ENCODE results near the gene TMEM202.
"Not testable (repeated sequence)": the region's sequence is repeated elsewhere in the genome, so short reads cannot be mapped to it uniquely, and the experiment has no call there.

Gene TMEM202

DNA sequence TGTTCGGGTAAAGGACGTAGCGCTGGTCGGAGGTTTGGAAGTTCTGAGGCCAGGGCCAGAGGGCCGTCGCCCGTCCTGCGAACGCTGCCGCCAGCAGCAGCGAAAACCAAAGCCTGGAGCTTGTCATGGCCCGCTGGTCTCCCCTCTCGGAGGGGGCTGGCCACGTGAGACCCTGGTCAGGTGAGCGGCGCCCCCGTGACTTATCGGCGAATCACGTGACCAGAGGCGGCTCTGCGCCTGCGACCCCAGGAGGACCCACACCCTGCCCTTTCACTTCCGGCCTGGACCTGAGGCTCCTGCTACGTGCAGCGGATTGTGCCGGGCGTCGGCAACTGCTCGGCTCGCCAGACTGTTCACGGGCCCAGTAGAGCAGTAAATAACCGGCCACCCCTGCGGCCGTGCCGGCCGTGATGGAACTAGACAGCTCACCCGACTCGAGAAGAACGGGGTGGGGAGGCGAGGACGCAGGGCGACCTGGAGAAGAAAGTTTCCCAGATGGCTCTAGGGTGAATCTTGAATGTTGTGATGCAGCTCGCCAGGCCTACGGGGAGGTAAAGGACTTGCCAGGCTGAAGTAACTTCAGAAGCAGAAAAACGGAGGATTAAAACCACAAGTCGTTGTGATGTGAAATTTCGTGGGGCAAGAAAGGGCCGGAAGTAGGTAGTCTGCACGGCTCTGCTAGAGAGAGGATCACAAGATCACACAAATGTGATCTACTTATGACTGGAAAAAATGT is 22.1 kb upstream of the TMEM202 start, which contains the start of gene HEXA:
Gene HEXA, minus strand, starts transcription at position 169 of the 736 bp plus-strand sequence. Its CDS starts 42 bp downstream, at position 127.
- in situ Hi-C loops (cut with HindIII; ENCODE audit: low sequenced_read_pairs), result no loop called here
- TF ChIP-seq, protein P1, sequence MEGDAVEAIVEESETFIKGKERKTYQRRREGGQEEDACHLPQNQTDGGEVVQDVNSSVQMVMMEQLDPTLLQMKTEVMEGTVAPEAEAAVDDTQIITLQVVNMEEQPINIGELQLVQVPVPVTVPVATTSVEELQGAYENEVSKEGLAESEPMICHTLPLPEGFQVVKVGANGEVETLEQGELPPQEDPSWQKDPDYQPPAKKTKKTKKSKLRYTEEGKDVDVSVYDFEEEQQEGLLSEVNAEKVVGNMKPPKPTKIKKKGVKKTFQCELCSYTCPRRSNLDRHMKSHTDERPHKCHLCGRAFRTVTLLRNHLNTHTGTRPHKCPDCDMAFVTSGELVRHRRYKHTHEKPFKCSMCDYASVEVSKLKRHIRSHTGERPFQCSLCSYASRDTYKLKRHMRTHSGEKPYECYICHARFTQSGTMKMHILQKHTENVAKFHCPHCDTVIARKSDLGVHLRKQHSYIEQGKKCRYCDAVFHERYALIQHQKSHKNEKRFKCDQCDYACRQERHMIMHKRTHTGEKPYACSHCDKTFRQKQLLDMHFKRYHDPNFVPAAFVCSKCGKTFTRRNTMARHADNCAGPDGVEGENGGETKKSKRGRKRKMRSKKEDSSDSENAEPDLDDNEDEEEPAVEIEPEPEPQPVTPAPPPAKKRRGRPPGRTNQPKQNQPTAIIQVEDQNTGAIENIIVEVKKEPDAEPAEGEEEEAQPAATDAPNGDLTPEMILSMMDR (IDR thresholded peaks at IDR 0.05; ENCODE audit: low read depth, low read length, missing control alignments), result no peak
- DNase-seq (ENCODE audit: low read depth), result peak; percentile 87
- peak within 1 kb of the TSS; percentile 98 for H3K4me3 ChIP-seq (ENCODE audit: low read depth, low read length)

DNA sequence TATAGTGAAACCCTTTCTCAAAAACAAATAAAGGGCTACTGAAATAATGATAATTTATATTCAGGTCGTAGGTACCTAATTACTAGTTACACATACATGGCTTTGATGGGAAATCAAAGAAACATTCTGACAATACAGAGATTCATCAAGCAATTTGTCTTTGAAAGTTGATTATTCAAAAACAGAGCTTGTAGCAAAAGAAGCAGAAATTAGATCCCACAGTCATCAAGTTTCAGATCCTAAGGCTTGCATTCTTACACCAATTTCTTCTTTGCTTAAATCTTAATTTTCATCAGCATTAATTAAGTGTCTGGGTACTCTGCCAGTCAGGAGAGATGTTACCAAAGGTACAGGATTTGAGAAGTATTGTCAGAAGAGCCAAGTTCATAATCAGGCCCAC is 20.8 kb upstream of the TMEM202 start:
- TF ChIP-seq, protein P1 (IDR thresholded peaks at IDR 0.05; ENCODE audit: low read depth, low read length, missing control alignments), result no peak
- H3K4me3 ChIP-seq (ENCODE audit: low read depth, low read length), result no peak overlapping the region

DNA sequence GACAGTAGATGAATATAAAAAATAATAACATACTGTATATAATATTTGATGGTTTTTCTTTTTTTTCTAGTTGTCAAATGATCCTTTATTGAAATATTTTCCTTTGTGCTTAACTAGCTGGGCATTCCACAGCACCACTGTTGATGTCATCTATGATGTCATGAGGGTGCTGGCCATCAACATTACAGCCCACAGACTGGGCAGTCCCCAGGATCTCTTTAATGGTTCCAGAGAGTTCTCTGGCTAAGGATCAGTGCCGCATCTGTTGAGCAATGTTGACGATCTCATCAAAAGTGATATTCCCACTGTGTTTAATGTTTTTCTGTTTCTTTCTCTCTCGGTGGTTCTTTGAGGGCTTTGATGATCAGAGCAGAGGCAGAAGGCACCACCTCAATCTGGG is 19.0 kb upstream of the TMEM202 start:
- DNase-seq (ENCODE audit: low read depth); H3K4me3 ChIP-seq (ENCODE audit: low read depth, low read length); in situ Hi-C loops (cut with HindIII; ENCODE audit: low sequenced_read_pairs): not testable (repeated sequence)

More for the DNA sequence above, 20.8 kb upstream of the TMEM202 start:
- in situ Hi-C loops (cut with HindIII; ENCODE audit: low sequenced_read_pairs), result no loop called here
- DNase-seq (ENCODE audit: low read depth), result no peak

DNA sequence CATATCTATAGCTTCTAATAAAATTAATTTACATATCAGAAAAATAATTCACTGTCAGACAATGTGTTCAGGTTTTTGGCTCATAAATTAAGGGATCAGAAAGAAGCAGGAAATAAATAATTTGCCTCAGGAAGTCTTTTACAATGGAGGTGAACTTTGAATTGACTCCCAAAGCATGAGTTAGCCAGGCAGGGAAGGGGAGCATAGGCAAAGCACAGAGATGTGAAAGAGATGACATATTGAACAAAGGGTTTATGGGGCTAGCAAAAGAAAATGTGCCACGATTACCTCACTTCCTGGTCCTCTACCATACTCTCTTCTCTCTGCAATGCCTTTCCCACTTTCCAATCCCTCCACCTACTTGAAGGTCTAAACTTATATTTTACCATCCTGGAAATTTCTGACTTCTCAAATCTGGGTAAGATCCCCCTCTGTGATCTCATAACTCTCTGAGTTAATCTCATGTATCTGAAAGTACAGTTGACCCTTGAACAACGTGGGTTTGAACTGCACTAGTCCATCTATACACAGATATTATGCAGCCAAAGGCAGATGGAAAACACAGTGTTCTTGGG is 18.2 kb upstream of the TMEM202 start:
- DNase-seq (ENCODE audit: low read depth), result no peak
- TF ChIP-seq, protein P1 (IDR thresholded peaks at IDR 0.05; ENCODE audit: low read depth, low read length, missing control alignments), result no peak
- in situ Hi-C loops (cut with HindIII; ENCODE audit: low sequenced_read_pairs), result loop anchor here (5.0 kb wide), 1 partner anchor 82 kb away; no protein-coding TSS in a partner anchor
- no peak overlapping the region for H3K4me3 ChIP-seq (ENCODE audit: low read depth, low read length)

DNA sequence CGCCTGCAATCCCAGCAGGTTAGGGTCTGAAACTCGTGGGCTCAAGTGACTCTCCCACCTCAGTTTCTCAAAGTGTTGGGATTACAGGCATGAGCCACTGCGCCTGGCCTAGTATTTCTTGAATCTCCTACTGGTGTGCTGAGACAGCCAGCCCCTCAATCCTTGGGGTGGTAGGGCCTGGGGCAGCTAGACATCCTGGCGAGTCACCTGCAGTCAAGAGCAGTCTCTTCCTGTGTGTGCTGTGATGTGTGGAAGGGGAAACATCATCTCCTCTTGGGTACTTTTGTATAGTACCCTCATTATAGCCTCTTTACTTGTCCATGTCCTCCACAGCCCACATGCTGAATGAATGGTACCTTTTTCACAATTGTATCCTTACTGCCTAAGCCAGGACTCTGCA is 17.4 kb upstream of the TMEM202 start:
- H3K4me3 ChIP-seq (ENCODE audit: low read depth, low read length), result no peak overlapping the region
- DNase-seq (ENCODE audit: low read depth), result no peak
- TF ChIP-seq, protein P1 (IDR thresholded peaks at IDR 0.05; ENCODE audit: low read depth, low read length, missing control alignments), result no peak
- in situ Hi-C loops (cut with HindIII; ENCODE audit: low sequenced_read_pairs), result loop anchor here (5.0 kb wide), 1 partner anchor 82 kb away; no protein-coding TSS in a partner anchor

DNA sequence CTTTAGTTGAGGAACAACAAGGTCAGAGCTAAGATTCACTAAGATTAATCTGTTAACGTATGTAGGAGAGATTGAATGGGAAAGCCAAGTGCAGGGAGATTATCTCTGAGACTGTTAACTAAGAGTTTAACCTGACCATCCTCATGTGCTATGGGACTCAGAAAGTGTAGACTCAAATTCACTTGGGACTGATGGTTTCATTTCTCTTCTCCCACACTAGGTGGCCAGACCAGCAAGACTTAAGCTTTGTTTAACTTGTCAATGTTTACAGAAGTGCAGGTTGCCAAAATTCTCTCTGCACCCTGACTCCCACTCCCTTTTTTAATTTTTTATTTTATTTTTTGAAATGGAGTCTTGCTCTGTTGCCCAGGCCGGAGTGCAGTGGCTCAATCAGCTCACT is 16.0 kb upstream of the TMEM202 start:
- no peak for DNase-seq (ENCODE audit: low read depth)
- TF ChIP-seq, protein P1 (IDR thresholded peaks at IDR 0.05; ENCODE audit: low read depth, low read length, missing control alignments), result peak; percentile 32
- in situ Hi-C loops (cut with HindIII; ENCODE audit: low sequenced_read_pairs), result loop anchor here (5.0 kb wide), 1 partner anchor 80 kb away; no protein-coding TSS in a partner anchor
- no peak overlapping the region for H3K4me3 ChIP-seq (ENCODE audit: low read depth, low read length)

DNA sequence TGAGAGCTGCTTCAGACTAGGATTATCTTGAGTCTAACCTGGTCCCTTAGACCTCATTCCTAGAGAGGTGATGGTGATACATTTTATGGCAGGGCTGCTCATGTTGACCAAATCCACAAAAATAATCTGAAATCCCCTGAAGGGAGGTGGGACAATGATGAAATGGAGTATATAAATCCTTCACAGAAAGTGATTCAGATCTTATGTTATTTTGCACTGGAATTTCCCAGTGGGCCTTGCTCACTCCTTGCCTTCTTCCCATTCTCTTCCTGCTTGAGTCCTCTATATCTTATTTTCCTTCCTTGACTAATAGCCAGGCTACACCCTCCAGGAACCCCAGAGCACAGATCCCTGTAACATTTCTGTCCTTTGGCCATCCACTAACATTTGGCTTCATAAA is 10.4 kb upstream of the TMEM202 start:
- TF ChIP-seq, protein P1 (IDR thresholded peaks at IDR 0.05; ENCODE audit: low read depth, low read length, missing control alignments), result no peak
- in situ Hi-C loops (cut with HindIII; ENCODE audit: low sequenced_read_pairs), result no loop called here
- no peak overlapping the region for H3K4me3 ChIP-seq (ENCODE audit: low read depth, low read length)
- DNase-seq (ENCODE audit: low read depth), result no peak
